Activated T-helper 1 cell treated with anti-CD3 and anti-CD28 coated beads, Interleukin-12 subunit alpha, Interleukin-12 subunit beta, Interleukin-2, Interleukin-4 antibody, amounts not matched to agents 30 ng/mL and 10 ng/mL and 1 ng/mL, durations not matched to agents 14 hours and 24 hours and 36 hours (primary cell): ENCODE results near the gene TNNT2. TPM values are rescaled to one million over a fixed set of nuclear protein-coding genes. Genes with fewer than 3 reads are reported as not detected.

Source experiments
- DNase-seq: peaks from one replicate; pipeline ENCODE4 v3.0.0; 2021; ENCODE audit warnings: low spot score
- H3K27ac Mint-ChIP-seq: one replicate; pipeline ENCODE4 v1.8.0; 2021; ENCODE audit warnings: mild to moderate bottlenecking, mixed read lengths
- H3K27me3 Mint-ChIP-seq: one replicate; pipeline ENCODE4 v1.8.0; 2022; ENCODE audit warnings: mild to moderate bottlenecking, moderate library complexity, mixed read lengths; ENCODE audit not compliant: insufficient read depth
- H3K36me3 Mint-ChIP-seq: one replicate; pipeline ENCODE4 v1.8.0; 2021; ENCODE audit warnings: low read depth, mixed read lengths
- H3K4me1 Mint-ChIP-seq: one replicate; pipeline ENCODE4 v1.8.0; 2021; ENCODE audit warnings: low read depth, mixed read lengths
- H3K4me3 Mint-ChIP-seq: one replicate; pipeline ENCODE4 v1.8.0; 2021; ENCODE audit warnings: mild to moderate bottlenecking, moderate library complexity, mixed read lengths
- H3K9me3 Mint-ChIP-seq: one replicate; pipeline ENCODE4 v1.8.0; 2021; ENCODE audit warnings: mixed read lengths
- intact Hi-C: fragments of 100-400 bp; cut with micrococcal nuclease; formaldehyde crosslinking; loops from one replicate; pipeline ENCODE4 v1.15.1; 2024
- total RNA-seq: library from RNA; stranded (reverse); gene quantifications from 2 replicates; pipeline ENCODE4 v1.2.3, GENCODE V29; 2022

Gene TNNT2
- total RNA-seq, 1 donor from 2014 or later, result not detected

- no peaks in the 10 kb centered on the region for H3K9me3 Mint-ChIP-seq
- peaks cover 7% of the 10 kb centered on the region for H3K27me3 Mint-ChIP-seq
- no peak overlapping the region for H3K27ac Mint-ChIP-seq
- H3K36me3 Mint-ChIP-seq, result no peaks in the 10 kb centered on the region
- DNase-seq, result no peak
- H3K4me1 Mint-ChIP-seq, result no peaks in the 10 kb centered on the region
- intact Hi-C loops, result no loop called here
- no peak overlapping the region for H3K4me3 Mint-ChIP-seq
These were observed 33.8 kb upstream of the TNNT2 start for GRCh38 chr1:201411292-201411691.

- no peak overlapping the region for H3K27ac Mint-ChIP-seq
- H3K36me3 Mint-ChIP-seq, result no peaks in the 10 kb centered on the region
- H3K4me1 Mint-ChIP-seq, result no peaks in the 10 kb centered on the region
- intact Hi-C loops, result no loop called here
- H3K9me3 Mint-ChIP-seq, result no peaks in the 10 kb centered on the region
- H3K27me3 Mint-ChIP-seq, result peaks cover 4% of the 10 kb centered on the region
- DNase-seq, result no peak
- H3K4me3 Mint-ChIP-seq, result no peak overlapping the region
These were observed 32.0 kb upstream of the TNNT2 start for GRCh38 chr1:201409440-201409839.

GRCh38 chr1:201408834-201409200 is 31.3 kb upstream of the TNNT2 start:
- no peaks in the 10 kb centered on the region for H3K4me1 Mint-ChIP-seq
- H3K27me3 Mint-ChIP-seq, result peaks cover 4% of the 10 kb centered on the region
- intact Hi-C loops, result loop anchor here (1.0 kb wide), 1 partner anchor 155 kb away; no protein-coding TSS in a partner anchor
- H3K4me3 Mint-ChIP-seq, result no peak overlapping the region
- H3K36me3 Mint-ChIP-seq, result no peaks in the 10 kb centered on the region
- no peak overlapping the region for H3K27ac Mint-ChIP-seq
- H3K9me3 Mint-ChIP-seq, result no peaks in the 10 kb centered on the region
- DNase-seq, result no peak

- H3K36me3 Mint-ChIP-seq, result no peaks in the 10 kb centered on the region
- intact Hi-C loops, result loop anchor here (1.0 kb wide), 1 partner anchor 154 kb away; no protein-coding TSS in a partner anchor
- no peaks in the 10 kb centered on the region for H3K9me3 Mint-ChIP-seq
- H3K4me1 Mint-ChIP-seq, result no peaks in the 10 kb centered on the region
- H3K4me3 Mint-ChIP-seq, result no peak overlapping the region
- peak; percentile 52 for DNase-seq
- H3K27me3 Mint-ChIP-seq, result peaks cover 4% of the 10 kb centered on the region
- H3K27ac Mint-ChIP-seq, result no peak overlapping the region
These were observed 30.8 kb upstream of the TNNT2 start for GRCh38 chr1:201408176-201408833.

GRCh38 chr1:201406831-201407406 is 29.4 kb upstream of the TNNT2 start:
- Mint-ChIP-seq H3K9me3 (no peaks in the 10 kb centered on the region), H3K36me3 (no peaks in the 10 kb centered on the region), H3K4me3 (no peak overlapping the region), H3K27me3 (peaks cover 4% of the 10 kb centered on the region), H3K27ac (no peak overlapping the region), H3K4me1 (no peaks in the 10 kb centered on the region)
- DNase-seq, result no peak
- intact Hi-C loops, result no loop called here

GRCh38 chr1:201405484-201405831 is 28.0 kb upstream of the TNNT2 start:
- H3K4me1 Mint-ChIP-seq, result no peaks in the 10 kb centered on the region
- peaks cover 4% of the 10 kb centered on the region for H3K27me3 Mint-ChIP-seq
- intact Hi-C loops, result no loop called here
- H3K9me3 Mint-ChIP-seq, result no peaks in the 10 kb centered on the region
- no peak for DNase-seq
- H3K4me3 Mint-ChIP-seq, result no peak overlapping the region
- no peaks in the 10 kb centered on the region for H3K36me3 Mint-ChIP-seq
- H3K27ac Mint-ChIP-seq, result no peak overlapping the region

- intact Hi-C loops, result no loop called here
These were observed 27.4 kb upstream of the TNNT2 start for GRCh38 chr1:201404722-201405483.

GRCh38 chr1:201404055-201404454 is 26.6 kb upstream of the TNNT2 start:
- Mint-ChIP-seq H3K36me3 (no peaks in the 10 kb centered on the region), H3K4me1 (no peaks in the 10 kb centered on the region), H3K27ac (no peak overlapping the region), H3K9me3 (no peaks in the 10 kb centered on the region), H3K4me3 (no peak overlapping the region), H3K27me3 (peaks cover 8% of the 10 kb centered on the region)
- DNase-seq, result no peak
- intact Hi-C loops, result no loop called here

More at GRCh38 chr1:201404722-201405483, 27.4 kb upstream of the TNNT2 start:
- H3K27ac Mint-ChIP-seq, result no peak overlapping the region
- no peaks in the 10 kb centered on the region for H3K36me3 Mint-ChIP-seq
- DNase-seq, result no peak
- H3K4me3 Mint-ChIP-seq, result no peak overlapping the region
- no peaks in the 10 kb centered on the region for H3K4me1 Mint-ChIP-seq
- H3K27me3 Mint-ChIP-seq, result peaks cover 7% of the 10 kb centered on the region
- no peaks in the 10 kb centered on the region for H3K9me3 Mint-ChIP-seq

- H3K4me3 Mint-ChIP-seq, result no peak overlapping the region
- peaks cover 14% of the 10 kb centered on the region for H3K27me3 Mint-ChIP-seq
- H3K36me3 Mint-ChIP-seq, result no peaks in the 10 kb centered on the region
- H3K9me3 Mint-ChIP-seq, result no peaks in the 10 kb centered on the region
- no peaks in the 10 kb centered on the region for H3K4me1 Mint-ChIP-seq
- intact Hi-C loops, result no loop called here
- no peak overlapping the region for H3K27ac Mint-ChIP-seq
- DNase-seq, result no peak
These were observed 25.9 kb upstream of the TNNT2 start for GRCh38 chr1:201403359-201403758.

GRCh38 chr1:201401700-201402099 is 24.2 kb upstream of the TNNT2 start:
- DNase-seq, result no peak
- peaks cover 25% of the 10 kb centered on the region for H3K27me3 Mint-ChIP-seq
- no peaks in the 10 kb centered on the region for H3K36me3 Mint-ChIP-seq
- no peaks in the 10 kb centered on the region for H3K4me1 Mint-ChIP-seq
- H3K27ac Mint-ChIP-seq, result no peak overlapping the region
- intact Hi-C loops, result no loop called here
- H3K9me3 Mint-ChIP-seq, result no peaks in the 10 kb centered on the region
- H3K4me3 Mint-ChIP-seq, result no peak overlapping the region

GRCh38 chr1:201400852-201401230 is 23.4 kb upstream of the TNNT2 start:
- H3K36me3 Mint-ChIP-seq, result no peaks in the 10 kb centered on the region
- H3K4me3 Mint-ChIP-seq, result no peak overlapping the region
- no peaks in the 10 kb centered on the region for H3K4me1 Mint-ChIP-seq
- no peak for DNase-seq
- H3K9me3 Mint-ChIP-seq, result no peaks in the 10 kb centered on the region
- H3K27me3 Mint-ChIP-seq, result peaks cover 28% of the 10 kb centered on the region
- no peak overlapping the region for H3K27ac Mint-ChIP-seq
- intact Hi-C loops, result no loop called here

- peaks cover 30% of the 10 kb centered on the region for H3K27me3 Mint-ChIP-seq
- H3K4me3 Mint-ChIP-seq, result no peak overlapping the region
- H3K27ac Mint-ChIP-seq, result no peak overlapping the region
- no peaks in the 10 kb centered on the region for H3K9me3 Mint-ChIP-seq
- H3K4me1 Mint-ChIP-seq, result no peaks in the 10 kb centered on the region
- no peak for DNase-seq
- H3K36me3 Mint-ChIP-seq, result no peaks in the 10 kb centered on the region
- intact Hi-C loops, result no loop called here
These were observed 22.9 kb upstream of the TNNT2 start for GRCh38 chr1:201400212-201400851.
